Prostate gland (tissue), 2 donors: Measurements from ENCODE around the gene TMPRSS4. TPM values are rescaled to one million over a fixed set of nuclear protein-coding genes. Genes with fewer than 3 reads are reported as not detected.
"Not testable (repeated sequence)": the region's sequence is repeated elsewhere in the genome, so short reads cannot be mapped to it uniquely, and the experiment has no call there.

ENCODE experiments used
- DNase-seq: peaks from one replicate; pipeline ENCODE4 v3.0.0-alpha.2; 2019; ENCODE audit warnings: low spot score
- H3K27ac ChIP-seq, 2 donors: fragments of 200-600 bp; sonication (generic); 2 replicates each; pipeline ENCODE4 v1.5.1; 2017 to 2019
- H3K27me3 ChIP-seq: fragments of 200-600 bp; sonication (generic); replicated peaks from 2 replicates; pipeline ENCODE4 v1.5.1; 2019; ENCODE audit not compliant: insufficient read depth
- H3K36me3 ChIP-seq, 2 donors: fragments of 200-600 bp; sonication (generic); 1 replicate in 1 of 2; 2 replicates in 1 of 2; pipeline versions ENCODE4 v1.5.1 to v1.8.1; 2017 to 2019
- H3K4me1 ChIP-seq: fragments of 200-600 bp; sonication (generic); replicated peaks from 2 replicates; pipeline ENCODE4 v1.5.1; 2019
- H3K4me3 ChIP-seq, 2 donors: fragments of 200-600 bp; sonication (generic); 2 replicates each; pipeline ENCODE4 v1.5.1; 2017 to 2019
- H3K9me3 ChIP-seq: fragments of 200-600 bp; sonication (generic); 2 replicates; pipeline ENCODE4 v1.5.1; 2017
- POLR2A ChIP-seq: fragments of 450-650 bp; IDR thresholded peaks from one replicate; pipeline ENCODE4 v1.6.1; 2016; ENCODE audit warnings: antibody characterized with exemption, mild to moderate bottlenecking
- POLR2AphosphoS5 ChIP-seq: sonication (generic); formaldehyde crosslinking; IDR thresholded peaks from one replicate; pipeline ENCODE4 v1.6.1; 2017; ENCODE audit warnings: antibody characterized with exemption
- WGBS: methylation state at CpG from one replicate; pipeline ENCODE4 v1.1.5; 2018; 5-methylcytosine and 5-hydroxymethylcytosine counted together
- intact Hi-C: fragments of 100-400 bp; cut with DNase I; formaldehyde crosslinking; loops from one replicate; pipeline ENCODE4 v1.14.2; 2022
- total RNA-seq, 2 donors: library from RNA; depleted of rRNA; stranded (reverse); fragments of >200 nt; gene quantifications; one replicate each; pipeline ENCODE4 v1.1.0, GENCODE V29; 2016
- TF ChIP-seq, protein P1 (sequence below), 4 experiments: fragments of 200-600 bp in 2 of 4; fragments of 450-650 bp in 2 of 4; sonication (generic) in 2 of 4; IDR thresholded peaks; 1 replicate in 3 of 4; 2 replicates in 1 of 4; pipeline ENCODE4 v1.5.1; 2016 to 2019; ENCODE audit warnings: antibody characterized with exemption in 4 of 4, mild to moderate bottlenecking in 2 of 4, moderate library complexity in 2 of 4

Gene TMPRSS4
- total RNA-seq, 2 donors from 2014 or later: 1.5 to 6.4 TPM

DNA sequence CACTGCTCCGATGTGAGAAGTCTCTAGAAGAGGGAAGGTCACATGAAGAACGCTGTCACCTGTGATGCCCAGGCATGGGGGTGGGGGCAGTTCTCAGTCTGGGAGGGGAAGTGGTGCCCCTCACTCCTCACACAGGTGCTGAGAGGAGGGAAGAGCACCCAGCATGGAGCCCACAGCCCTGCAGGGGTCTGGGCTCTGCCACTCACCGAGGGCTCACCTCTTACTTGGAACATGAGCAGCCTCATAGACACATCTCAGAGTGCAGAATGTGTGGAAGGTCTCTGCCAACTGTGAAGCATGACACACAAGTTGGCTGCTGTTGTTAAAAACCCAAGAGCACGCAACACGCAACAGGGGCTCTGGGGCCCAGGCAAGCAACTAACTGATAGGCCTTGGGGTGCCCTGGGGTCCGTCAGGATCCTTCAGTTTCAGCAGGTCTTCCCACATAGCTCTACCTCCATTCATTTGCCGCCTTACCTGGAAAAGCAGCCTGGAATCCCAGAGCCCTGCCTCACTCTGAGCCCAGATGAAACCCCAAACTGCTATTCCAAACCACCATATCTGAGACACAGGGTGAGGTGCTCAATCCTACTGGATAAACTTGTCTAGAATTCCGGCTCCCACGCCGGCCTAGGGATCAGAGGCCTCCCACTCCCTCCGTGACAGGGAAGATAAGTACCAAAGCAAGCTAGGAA is 17.5 kb upstream of the TMPRSS4 start:
- H3K4me1 ChIP-seq: no peaks in the 10 kb centered on the region
- H3K27me3 ChIP-seq: no peaks in the 10 kb centered on the region
- no peaks in the 10 kb centered on the region for H3K36me3 ChIP-seq
- intact Hi-C loops: loop anchor here (10.0 kb wide), 2 partner anchors 215 to 615 kb away; no protein-coding TSS in a partner anchor
- TF ChIP-seq POLR2AphosphoS5 (no peak), POLR2A (no peak)
- TF ChIP-seq, protein P1, sequence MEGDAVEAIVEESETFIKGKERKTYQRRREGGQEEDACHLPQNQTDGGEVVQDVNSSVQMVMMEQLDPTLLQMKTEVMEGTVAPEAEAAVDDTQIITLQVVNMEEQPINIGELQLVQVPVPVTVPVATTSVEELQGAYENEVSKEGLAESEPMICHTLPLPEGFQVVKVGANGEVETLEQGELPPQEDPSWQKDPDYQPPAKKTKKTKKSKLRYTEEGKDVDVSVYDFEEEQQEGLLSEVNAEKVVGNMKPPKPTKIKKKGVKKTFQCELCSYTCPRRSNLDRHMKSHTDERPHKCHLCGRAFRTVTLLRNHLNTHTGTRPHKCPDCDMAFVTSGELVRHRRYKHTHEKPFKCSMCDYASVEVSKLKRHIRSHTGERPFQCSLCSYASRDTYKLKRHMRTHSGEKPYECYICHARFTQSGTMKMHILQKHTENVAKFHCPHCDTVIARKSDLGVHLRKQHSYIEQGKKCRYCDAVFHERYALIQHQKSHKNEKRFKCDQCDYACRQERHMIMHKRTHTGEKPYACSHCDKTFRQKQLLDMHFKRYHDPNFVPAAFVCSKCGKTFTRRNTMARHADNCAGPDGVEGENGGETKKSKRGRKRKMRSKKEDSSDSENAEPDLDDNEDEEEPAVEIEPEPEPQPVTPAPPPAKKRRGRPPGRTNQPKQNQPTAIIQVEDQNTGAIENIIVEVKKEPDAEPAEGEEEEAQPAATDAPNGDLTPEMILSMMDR (IDR thresholded peaks at IDR 0.05): no peak
- no peaks in the 10 kb centered on the region for H3K9me3 ChIP-seq
- no peak overlapping the region for H3K27ac ChIP-seq
- DNase-seq: no peak
- WGBS: 96% methylated on average over 11 of the region's 11 CpGs
- no peak overlapping the region for H3K4me3 ChIP-seq

DNA sequence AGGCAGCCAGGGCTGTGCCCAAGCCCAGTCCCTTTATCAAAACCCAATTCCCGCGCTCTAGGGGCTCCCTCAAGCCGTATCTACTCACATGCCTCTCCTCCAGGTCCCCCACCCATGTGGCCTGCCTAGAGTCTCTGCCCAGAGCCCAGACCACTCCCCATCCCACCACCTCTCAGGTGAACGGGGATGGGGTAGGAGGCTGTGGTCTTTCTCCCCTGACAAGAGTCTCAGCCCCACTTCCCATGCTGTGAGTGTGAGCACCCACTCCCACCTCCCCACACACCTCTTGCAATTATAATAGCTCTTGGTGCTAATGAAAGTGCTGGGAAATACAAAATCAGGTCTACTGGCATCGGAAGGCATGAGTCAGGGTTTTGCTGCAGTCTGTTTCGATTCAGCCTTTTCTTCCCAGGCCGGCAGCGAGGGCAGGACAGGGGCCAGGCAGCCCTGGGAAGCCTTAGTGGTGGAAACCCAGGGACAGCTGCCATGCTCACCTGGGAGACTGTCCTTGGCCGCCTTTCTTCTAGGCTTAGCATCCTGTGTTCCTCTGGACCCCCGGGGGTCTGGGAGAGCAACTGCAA is 16.7 kb upstream of the TMPRSS4 start:
- Histone ChIP-seq H3K36me3 (no peaks in the 10 kb centered on the region), H3K4me3 (no peak overlapping the region), H3K27me3 (no peaks in the 10 kb centered on the region), H3K9me3 (no peaks in the 10 kb centered on the region), H3K27ac (no peak overlapping the region), H3K4me1 (no peaks in the 10 kb centered on the region)
- intact Hi-C loops: no loop called here
- TF ChIP-seq POLR2A (no peak), POLR2AphosphoS5 (no peak)
- TF ChIP-seq, protein P1 (IDR thresholded peaks at IDR 0.05): no peak
- WGBS: 88% methylated on average over 9 of the region's 10 CpGs
- DNase-seq: no peak

DNA sequence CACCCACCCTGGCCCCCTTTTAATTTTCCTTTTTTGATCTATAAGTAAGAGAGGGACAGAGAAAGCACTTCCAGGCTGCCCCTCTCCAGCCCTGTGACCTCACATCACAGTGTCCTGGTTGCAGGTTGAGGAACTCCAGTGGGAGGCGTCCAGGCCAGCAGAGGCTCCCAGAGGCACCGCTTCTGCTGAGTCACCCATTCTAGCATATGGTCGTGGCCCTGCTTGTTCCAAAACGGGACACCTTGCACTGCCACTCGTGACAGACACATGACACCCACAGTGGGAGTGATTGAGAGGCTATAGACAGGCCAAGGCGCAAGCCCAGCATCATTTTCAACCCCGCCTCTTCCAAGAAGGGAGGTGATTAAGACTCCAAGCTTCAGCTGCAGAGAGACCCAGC is 16.0 kb upstream of the TMPRSS4 start:
- Histone ChIP-seq H3K27me3 (no peaks in the 10 kb centered on the region), H3K4me1 (no peaks in the 10 kb centered on the region), H3K4me3 (no peak overlapping the region), H3K36me3 (no peaks in the 10 kb centered on the region), H3K27ac (no peak overlapping the region), H3K9me3 (no peaks in the 10 kb centered on the region)
- intact Hi-C loops: no loop called here
- no peak for DNase-seq
- TF ChIP-seq, protein P1 (IDR thresholded peaks at IDR 0.05): no peak
- TF ChIP-seq POLR2A (no peak), POLR2AphosphoS5 (no peak)
- WGBS: 66% methylated on average over 7 of the region's 7 CpGs

DNA sequence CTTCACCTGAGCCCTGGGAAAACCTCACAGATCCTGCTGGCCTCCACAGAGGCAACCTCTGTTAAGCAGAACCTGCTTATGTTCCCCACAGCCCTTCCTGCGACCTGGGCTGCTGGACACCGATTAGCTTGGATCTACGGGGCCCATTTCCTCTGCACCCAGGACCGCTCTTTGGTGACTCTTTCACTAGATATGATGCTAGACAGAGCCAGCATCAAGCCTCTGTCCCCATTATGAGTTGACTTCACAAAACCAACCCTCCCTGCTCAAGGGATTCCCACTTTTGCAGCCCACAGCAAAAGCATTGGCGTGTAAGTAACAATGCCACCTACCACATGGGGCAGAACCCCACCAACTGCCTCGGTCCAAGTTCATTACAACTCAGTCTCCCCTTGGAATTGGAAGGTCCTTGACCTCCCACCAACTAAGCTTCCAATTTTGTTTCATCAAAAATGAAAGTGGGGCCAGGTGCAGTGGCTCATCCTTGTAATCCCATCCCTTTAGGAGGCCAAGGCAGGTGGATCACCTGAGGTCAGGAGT is 15.2 kb upstream of the TMPRSS4 start:
- Histone ChIP-seq H3K27me3 (no peaks in the 10 kb centered on the region), H3K36me3 (no peaks in the 10 kb centered on the region), H3K4me1 (no peaks in the 10 kb centered on the region), H3K4me3 (no peak overlapping the region), H3K9me3 (no peaks in the 10 kb centered on the region), H3K27ac (no peak overlapping the region)
- no peak for DNase-seq
- TF ChIP-seq POLR2AphosphoS5 (no peak), POLR2A (no peak)
- TF ChIP-seq, protein P1 (IDR thresholded peaks at IDR 0.05): no peak
- intact Hi-C loops: no loop called here
- 95% methylated on average over 6 of the region's 6 CpGs for WGBS

DNA sequence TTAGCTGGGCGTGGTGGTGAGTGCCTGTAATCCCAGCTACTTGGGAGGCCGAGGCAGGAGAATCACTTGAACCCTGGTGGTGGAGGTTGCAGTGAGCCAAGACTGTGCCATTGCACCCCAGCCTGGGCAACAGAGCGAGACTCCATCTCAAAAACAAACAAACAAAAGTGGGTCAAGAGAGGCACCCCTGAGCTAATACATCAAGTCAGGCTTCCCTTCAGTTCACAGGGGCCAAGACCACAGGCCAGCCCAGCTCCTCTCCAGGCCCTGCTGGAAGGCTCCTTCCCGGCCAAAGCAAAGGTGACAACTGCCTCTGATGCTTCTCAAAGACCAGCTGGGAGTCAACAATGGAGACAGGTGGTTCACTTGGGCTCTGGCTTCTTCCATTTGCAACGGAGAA is 14.7 kb upstream of the TMPRSS4 start:
- H3K36me3 ChIP-seq, H3K27ac ChIP-seq, H3K4me1 ChIP-seq, H3K9me3 ChIP-seq, H3K27me3 ChIP-seq, H3K4me3 ChIP-seq, intact Hi-C loops, DNase-seq: not testable (repeated sequence)
- 94% methylated on average over 5 of the region's 5 CpGs for WGBS

DNA sequence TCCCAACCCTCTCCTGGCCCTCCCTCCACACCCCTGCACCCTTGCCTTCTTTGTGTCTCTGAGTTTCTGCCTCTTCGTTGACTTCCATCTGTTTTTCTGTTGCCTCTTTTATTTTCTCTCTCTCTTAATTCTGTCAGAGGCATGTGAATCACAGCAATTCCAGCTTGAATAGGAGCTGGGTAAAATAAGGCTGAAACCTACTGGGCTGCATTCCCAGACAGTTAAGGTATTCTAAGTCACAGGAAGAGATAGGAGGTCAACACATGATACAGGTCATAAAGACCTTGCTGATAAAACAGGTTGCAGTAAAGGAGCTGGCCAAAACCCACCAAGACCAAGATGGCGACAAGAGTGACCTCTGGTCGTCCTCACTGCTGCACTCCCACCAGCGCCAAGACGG is 14.2 kb upstream of the TMPRSS4 start:
- intact Hi-C loops, H3K36me3 ChIP-seq, H3K4me3 ChIP-seq, H3K27ac ChIP-seq, H3K9me3 ChIP-seq, H3K4me1 ChIP-seq, DNase-seq, H3K27me3 ChIP-seq: not testable (repeated sequence)
- WGBS: 89% methylated on average over 5 of the region's 5 CpGs
